ENCODE data around the gene DUSP22. TPM values are rescaled to one million over a fixed set of nuclear protein-coding genes. Genes with fewer than 3 reads are reported as not detected.
A peak's percentile ranks its signal among the peaks of the same experiment; 100 is the strongest.

DUSP22 gene
- total RNA-seq, 1 experiment from 2014 or later = 25.0 TPM

DNA sequence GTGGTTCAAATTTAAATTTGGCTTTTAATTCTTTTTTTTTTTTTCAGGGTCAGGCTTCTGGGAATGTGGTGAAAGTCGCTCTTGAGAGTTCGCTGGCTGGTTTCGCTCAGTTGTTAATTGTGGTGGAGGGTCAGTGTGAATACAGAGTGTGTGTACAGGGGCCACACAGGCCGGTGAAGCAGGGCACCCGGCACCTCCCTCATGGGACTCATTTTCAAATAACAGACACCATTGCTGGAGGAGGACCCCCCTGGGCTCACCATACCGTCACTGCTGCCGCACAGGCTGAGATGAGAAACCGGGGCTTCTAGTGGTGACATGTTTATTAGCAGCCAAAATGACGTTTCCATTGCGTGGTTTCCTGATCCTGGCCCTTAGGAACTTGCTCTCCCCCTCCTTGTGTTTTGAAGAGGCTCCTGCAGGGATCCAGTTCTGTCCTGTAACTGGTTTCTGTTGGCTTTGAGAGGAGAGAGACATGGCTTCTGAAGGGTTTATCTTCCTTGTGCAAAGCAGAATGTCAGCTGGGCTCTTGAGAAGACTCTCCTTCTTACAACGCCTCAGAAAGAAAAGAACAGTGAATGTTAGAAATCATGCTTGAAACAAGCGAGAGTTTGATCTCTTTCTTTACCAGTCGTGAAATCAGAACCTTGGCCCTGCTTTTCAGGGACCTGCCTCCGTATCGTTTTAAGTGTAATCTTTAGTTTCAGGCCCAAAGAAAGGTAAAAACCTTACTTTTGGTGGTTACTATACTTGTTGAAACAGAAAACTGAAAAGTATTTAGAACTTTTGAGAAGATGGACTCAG lies 37.8 kb downstream of the DUSP22 start:
- H3K4me3 Mint-ChIP-seq = no peak overlapping the region
- no peak overlapping the region for H3K18ac ChIP-seq (ENCODE audit: insufficient read length, low read depth, low read length)
- peaks cover 13 to 19% (median 15%) of the 10 kb centered on the region in 3 experiments; a peak in 5 of 7 replicates for H3K36me3 Mint-ChIP-seq (ENCODE audit: insufficient read depth in 1 of 3, low read depth in 3 of 3)
- no peak overlapping the region for H2BK5ac ChIP-seq (ENCODE audit: insufficient read length, low read length)
- no peak overlapping the region for H2AK5ac ChIP-seq (ENCODE audit: insufficient read length, low read length)
- H4K91ac ChIP-seq (ENCODE audit: insufficient read length, low read depth, low read length) = no peak overlapping the region
- no peak overlapping the region for H4K8ac ChIP-seq (replicated peaks; ENCODE audit: insufficient read length, low read depth, low read length)
- no peak overlapping the region for H3K27ac ChIP-seq (ENCODE audit: insufficient read length, low read depth, low read length)
- H3K9me3 ChIP-seq (ENCODE audit: control insufficient read depth, low read depth, low read length) = peaks cover 57% of the 10 kb centered on the region
- H3K14ac ChIP-seq (ENCODE audit: insufficient read depth, low read length) = no peak overlapping the region
- H4K20me1 ChIP-seq (ENCODE audit: control insufficient read depth, insufficient read depth, insufficient read length) = no peaks in the 10 kb centered on the region
- H3K9me3 Mint-ChIP-seq = peaks cover 7 to 25% of the 10 kb centered on the region in 2 experiments
- H2BK15ac ChIP-seq (ENCODE audit: low read depth, low read length) = no peak overlapping the region
- no peaks in the 10 kb centered on the region for H3K23me2 ChIP-seq (ENCODE audit: insufficient read length, low read depth, low read length, poor library complexity, severe bottlenecking)
- TF ChIP-seq, protein P1, sequence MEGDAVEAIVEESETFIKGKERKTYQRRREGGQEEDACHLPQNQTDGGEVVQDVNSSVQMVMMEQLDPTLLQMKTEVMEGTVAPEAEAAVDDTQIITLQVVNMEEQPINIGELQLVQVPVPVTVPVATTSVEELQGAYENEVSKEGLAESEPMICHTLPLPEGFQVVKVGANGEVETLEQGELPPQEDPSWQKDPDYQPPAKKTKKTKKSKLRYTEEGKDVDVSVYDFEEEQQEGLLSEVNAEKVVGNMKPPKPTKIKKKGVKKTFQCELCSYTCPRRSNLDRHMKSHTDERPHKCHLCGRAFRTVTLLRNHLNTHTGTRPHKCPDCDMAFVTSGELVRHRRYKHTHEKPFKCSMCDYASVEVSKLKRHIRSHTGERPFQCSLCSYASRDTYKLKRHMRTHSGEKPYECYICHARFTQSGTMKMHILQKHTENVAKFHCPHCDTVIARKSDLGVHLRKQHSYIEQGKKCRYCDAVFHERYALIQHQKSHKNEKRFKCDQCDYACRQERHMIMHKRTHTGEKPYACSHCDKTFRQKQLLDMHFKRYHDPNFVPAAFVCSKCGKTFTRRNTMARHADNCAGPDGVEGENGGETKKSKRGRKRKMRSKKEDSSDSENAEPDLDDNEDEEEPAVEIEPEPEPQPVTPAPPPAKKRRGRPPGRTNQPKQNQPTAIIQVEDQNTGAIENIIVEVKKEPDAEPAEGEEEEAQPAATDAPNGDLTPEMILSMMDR (conservative IDR thresholded peaks at IDR 0.05) = peak; percentile 32; the same call in 2 of the 3 replicates
- no peaks in the 10 kb centered on the region for H3K4me1 ChIP-seq (ENCODE audit: insufficient read depth, low read length)
- no peak overlapping the region for H3K56ac ChIP-seq (ENCODE audit: insufficient read length, low read depth, low read length)
- no peak overlapping the region for H4K5ac ChIP-seq (ENCODE audit: insufficient read length, low read depth, low read length)
- no peaks in the 10 kb centered on the region for H3K27me3 ChIP-seq (ENCODE audit: insufficient read depth, low read length)
- DNase-seq = no peak
- no peaks in the 10 kb centered on the region for H3K4me1 Mint-ChIP-seq
- no peak overlapping the region for H2AFZ ChIP-seq (ENCODE audit: low read length)
- H3K4ac ChIP-seq (ENCODE audit: low read depth, low read length) = no peak overlapping the region
- no peaks in the 10 kb centered on the region for H3K79me2 ChIP-seq (ENCODE audit: insufficient read depth, low read length)
- no peak overlapping the region for H3K4me2 ChIP-seq (ENCODE audit: insufficient read depth, insufficient read length, low read length)
- H3K9ac ChIP-seq (ENCODE audit: extremely low read depth, insufficient read length, low read length) = no peak overlapping the region
- H3K27me3 Mint-ChIP-seq (ENCODE audit: low read depth) = no peaks in the 10 kb centered on the region; the same call in 1 of the 2 replicates
- H3K79me1 ChIP-seq (ENCODE audit: insufficient read depth, low read depth, low read length, poor library complexity, severe bottlenecking) = no peaks in the 10 kb centered on the region
- no peak overlapping the region for H2BK20ac ChIP-seq (ENCODE audit: low read depth, low read length, poor library complexity, severe bottlenecking)
- H3K23ac ChIP-seq (ENCODE audit: insufficient read length, low read depth, low read length) = no peak overlapping the region
- no peak overlapping the region for H3T11ph ChIP-seq (ENCODE audit: low read length)
- no peak overlapping the region for H2BK120ac ChIP-seq (ENCODE audit: low read depth, low read length, poor library complexity, severe bottlenecking)
- no peak overlapping the region for H3K27ac Mint-ChIP-seq
- no CpG with 5 or more reads among the region's 15 CpGs for WGBS (ENCODE audit: extremely low coverage, insufficient read length, low lambda C conversion rate)
- no peak overlapping the region for H2BK12ac ChIP-seq (ENCODE audit: insufficient read length, low read depth, low read length)

All from H9 (cell line).